ENCODE measurements around the gene PTPRM.

The PTPRM gene

DNA sequence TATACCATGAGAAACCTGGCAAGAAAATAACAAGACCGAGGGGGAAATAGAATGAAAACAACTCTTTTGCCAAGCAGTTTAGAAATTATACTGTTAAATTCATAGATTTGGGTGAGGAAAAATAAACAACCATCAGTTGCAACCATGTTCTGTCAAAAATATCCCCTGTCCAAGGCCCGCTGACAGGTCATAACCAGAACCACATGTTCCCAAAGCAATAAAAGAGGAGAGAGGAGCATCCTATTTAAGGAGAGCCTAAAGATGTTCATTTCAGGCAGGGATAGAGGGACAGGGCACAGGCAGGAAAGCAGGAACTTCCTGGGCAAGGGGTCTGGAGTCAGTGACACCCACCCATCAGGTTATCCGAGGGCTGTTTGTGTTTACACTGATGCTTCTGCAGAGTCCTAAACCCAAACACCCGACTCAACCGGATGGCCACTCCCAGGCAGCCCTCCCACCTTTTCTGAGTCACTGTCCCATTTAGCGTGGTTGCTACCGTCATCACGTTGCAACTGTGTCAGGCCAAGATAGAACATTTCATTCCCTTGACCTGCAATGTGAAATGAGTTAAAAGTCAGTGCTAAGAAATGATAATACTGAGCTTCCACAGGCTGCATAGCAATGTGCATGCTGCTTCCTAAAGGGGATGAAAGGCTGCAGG, 573.9 kb downstream of the PTPRM start:
- DNase-seq, result no peak

DNA sequence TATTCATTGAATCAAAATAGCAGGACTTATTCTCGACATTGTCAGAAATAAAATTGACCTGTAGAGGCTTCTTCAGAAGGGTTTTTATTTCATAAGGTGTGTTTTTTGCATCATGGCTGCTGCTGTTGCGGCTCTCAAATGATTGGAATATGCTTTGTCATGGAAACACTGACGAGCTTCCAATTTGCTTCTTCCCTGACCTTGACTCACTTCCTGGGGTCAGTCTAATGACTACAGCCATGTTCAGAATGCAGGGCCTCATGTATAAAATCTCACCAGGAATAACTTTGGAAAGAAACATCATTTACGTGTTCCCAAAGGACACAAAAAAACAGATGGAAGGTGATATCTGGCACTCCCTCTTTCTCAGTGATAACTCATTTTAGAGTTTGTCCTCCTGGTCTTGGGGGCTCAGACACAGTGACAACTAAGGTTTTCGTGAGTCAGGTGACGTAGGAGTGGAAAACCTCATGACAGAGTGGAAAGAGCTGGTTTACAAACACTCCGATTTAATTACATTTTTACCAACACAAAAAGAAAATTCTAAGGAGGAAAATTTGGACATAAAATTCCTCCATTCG, 575.1 kb downstream of the PTPRM start:
- DNase-seq, result no peak

DNA sequence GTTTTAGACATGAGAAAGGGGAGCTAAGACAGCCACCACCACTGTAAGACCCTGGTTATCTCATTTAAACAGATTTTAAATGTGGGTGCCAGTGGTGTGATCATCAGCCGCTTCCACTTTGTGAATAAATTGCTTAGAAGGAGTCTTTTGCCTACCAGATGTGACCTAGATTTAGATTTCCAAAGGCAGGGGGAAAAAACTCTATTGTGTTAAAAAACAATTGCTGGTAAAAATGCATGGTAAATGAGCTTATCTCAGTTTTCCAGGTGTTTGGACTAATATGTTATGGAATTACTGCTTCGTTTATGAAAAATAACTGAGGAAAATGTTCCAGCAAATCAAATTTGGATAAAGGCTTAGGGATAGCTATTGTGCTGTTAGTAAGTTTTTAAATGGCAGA, 575.8 kb downstream of the PTPRM start:
- DNase-seq, result no peak

DNA sequence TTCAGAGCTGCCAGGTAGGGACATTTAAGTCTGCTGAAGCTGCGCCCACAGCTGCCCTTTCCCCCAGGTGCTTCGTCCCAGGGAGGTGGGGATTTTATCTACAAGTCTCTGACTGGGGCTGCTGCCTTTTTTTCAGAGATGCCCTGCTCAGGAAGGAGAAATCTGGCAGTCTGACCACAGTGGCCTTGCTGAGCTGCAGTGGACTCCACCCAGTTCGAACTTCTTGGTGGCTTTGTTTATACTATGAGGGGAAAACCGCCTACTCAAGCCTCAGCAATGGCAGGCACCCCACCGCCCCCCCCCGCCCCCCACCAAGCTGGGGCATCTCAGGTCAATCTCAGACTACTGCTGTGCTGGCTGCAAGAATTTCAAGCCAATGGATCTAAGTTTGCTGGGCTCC, 584.1 kb downstream of the PTPRM start:
- no peak for DNase-seq

DNA sequence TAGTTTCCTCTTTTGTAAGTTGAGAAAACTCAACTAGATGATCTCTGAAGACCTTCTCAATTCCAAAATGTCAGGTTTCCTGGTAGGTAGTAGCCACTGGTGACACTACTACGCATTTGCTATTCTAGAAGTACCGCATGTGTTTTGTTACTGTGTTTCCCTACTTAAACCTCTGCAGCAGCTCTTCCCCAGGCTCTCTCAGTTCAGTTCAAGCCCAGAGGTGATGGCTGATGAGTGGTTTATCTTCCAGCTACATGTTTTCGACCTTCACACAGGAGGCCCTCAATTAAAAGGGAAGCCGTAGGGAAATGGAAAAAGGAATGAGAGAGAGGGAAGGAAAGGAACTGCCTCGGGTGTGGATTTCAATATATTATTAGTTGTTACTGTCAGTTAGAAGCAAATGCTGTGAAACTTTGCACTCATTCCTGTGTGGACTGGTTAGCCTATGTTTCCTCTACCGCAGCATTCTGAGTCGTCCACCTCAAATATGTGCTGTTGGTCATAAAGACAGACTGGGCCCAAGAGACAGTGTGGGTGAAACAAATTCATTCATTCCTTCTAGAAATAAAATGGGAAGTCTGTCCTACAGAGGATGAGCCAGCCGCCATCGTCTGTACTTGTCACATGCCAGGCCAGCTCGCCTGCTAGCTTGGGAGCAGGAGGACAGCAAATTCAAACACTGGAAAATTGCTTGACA, 586.9 kb downstream of the PTPRM start:
- no peak for DNase-seq

DNA sequence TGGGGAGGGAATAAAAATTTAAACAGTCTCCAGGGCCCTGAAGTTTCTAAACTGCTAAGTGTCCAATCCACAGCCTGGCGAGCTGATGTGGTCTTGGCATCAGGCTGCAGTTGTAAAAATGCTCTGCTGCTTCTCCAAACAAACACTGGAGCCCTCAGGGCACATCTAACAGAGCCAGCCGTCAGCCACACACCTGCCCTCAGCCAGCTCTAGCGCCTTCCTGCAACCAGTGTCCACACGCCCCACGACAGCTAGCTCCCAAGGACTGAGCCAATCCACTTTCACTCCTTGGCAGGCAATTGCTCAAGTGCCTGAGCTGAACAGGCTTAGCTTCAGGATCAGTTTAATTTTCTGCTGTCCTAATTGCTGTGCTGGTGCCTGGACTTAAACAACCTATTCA, 595.7 kb downstream of the PTPRM start:
- DNase-seq, result peak; percentile 36

DNA sequence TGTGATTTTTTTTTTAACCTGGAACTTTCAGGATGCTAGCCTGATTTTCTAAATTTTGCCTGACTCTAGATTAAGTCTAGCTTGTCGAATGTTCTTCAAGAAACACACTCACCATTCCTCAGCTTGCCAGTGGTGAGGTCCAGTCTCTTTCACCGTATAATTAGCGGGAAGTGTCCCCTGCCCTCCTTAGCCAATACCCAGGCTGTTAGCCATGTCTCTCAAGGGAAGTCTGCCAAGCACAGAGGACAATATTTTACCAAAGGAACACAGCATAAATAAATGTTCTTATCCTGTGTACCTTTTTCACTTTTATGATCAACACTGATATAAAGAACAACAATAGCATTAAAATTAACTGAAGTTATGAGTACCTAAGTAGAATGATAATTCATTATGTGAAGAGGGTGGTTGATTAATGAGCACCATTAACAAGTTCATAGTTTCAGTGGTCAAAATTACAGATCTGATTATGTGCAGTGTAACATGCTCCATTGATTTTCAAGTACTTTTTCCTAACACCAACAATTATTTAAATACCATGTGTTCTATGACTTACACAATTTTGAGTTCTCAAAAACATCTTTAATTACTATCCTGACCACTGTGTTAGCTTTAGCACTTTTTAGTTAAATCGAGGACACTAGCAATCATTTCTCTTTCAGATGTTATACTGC, 596.3 kb downstream of the PTPRM start:
- no peak for DNase-seq

DNA sequence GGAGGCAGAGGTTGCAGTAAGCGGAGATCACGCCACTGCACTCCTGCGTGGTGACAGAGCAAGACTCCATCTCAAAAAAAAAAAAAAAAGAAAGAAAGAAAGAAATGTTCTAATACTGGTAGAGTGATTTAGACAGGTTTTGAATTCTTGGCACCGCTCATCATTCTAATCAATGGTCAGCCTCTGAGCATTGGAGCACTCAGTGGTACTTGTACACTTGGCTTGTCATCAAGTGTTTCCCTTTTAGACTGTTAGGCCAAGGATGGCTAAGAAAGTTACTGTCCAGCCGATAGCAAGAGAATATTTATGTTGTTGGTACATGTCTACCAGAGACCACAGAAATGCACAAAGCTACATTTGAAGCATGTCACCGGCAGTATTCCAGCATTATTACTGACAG, 598.0 kb downstream of the PTPRM start:
- no peak for DNase-seq

DNA sequence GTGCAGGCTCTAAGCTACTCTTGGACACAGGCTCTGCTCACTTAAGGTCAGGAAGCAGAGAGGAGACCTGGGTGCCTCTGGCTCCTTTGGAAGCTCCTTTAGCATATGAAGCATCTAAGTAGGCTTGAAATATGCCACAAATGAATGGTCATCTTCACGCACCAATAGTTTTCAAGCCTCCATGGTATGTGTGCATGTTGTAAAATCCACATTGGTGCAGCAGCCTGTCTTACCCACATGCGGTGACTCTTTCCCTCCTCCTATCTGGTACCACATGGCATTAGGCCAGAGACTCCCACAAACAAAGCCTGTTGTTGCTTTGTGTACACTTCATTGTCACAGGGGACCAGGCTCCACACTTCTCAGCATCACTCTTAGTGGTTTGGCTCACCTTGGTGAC, 599.9 kb downstream of the PTPRM start:
- DNase-seq, result no peak

DNA sequence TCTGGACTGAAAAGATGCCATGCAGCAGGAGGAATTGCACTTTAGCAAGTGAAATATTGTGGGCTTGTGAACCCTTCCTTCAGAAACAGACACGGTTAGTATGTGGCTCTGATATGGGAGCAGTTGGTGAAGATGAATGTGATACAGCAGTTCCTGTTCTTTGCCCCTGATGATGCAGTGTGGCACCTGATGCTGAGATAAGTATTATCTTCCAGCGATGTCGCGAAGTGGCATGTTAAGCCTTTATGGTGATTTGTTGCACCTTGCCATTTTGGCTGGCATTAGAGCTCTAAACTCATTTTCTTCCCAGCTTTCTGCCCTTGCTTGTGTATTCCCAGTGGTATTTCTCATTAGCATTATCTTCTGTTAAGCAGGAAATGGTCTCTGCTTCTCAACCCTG, 600.6 kb downstream of the PTPRM start:
- DNase-seq, result no peak

DNA sequence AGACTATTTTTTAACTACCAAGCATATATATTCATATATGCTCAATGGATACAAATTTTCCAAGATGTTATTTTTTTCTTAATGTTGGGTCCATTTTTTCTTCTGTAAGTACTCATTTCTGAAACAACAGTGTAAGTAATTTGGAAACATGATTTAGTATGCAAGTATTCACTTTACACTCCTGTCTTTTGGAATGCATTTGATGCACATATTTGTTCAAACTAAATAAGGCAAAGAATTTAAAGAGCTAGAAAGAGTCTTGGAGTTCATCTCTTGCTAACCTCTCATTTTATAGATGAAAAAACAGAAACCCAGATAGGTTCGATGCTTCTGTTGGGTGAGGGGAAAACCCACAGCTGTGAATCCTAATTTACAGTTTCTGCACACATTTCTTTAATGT, 602.6 kb downstream of the PTPRM start:
- DNase-seq, result no peak

DNA sequence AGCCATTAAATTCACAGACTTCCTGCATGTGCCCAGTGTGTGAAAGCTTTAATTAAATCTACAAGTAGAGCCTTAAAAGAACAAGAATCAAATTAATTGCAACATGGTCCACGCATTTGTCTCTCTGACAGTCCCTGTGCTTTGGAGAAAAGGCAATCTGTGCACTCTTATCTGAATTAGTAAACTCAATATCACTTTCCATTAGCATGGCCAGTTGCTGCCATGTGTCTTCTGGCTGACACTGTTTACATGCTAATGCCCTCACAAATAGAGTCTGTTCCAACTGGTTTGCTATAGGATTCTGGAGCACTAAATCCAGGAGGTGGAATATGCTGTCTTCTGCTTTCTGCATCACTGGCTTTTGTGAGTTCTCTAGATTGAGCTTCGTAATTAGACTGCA, 607.7 kb downstream of the PTPRM start:
- DNase-seq, result no peak

DNA sequence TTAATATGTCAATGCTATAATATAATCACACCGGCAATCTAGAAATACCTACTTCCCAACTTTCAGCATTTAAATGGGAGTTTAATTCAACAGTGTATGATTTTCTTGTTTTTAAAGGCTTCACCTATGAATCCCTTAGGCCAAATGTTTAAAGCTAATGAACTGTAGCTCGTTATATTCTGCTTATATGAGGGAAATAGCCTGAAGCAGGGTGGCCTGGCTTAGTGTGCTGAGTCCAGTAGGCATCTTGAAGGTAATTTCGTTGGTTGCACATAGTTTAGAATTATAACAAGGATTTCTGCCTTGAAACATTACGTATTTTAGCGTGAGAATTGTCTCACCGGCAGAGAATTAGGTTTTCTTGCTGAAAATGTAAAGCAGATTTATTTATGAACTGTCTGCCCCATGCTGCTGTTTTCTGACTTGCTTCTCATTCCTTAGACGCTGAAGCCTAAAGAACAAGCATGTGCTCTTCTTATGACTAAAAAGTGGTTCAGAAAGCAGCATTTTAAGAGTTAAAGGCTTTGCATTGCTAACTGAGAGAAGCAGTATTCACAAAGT, 608.5 kb downstream of the PTPRM start:
- DNase-seq, result no peak

DNA sequence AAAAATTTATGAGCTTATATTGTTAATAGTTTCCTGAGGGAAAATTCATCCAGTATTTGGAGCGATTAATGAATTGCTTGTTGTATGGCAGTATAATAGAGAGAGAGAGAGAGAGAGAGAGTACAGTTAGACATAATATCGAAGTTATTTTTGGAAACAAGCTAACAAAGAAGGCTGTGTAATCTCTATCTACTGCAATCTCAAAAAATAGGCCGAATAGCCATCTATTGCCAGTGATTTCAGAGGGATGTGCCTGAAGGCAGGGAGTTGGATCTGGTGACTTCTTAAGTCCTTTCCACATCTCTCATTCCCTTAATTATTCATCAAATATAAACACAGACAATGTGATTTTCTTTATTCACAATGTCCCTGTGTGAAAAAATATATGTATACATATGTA, 609.0 kb downstream of the PTPRM start:
- DNase-seq, result no peak

DNA sequence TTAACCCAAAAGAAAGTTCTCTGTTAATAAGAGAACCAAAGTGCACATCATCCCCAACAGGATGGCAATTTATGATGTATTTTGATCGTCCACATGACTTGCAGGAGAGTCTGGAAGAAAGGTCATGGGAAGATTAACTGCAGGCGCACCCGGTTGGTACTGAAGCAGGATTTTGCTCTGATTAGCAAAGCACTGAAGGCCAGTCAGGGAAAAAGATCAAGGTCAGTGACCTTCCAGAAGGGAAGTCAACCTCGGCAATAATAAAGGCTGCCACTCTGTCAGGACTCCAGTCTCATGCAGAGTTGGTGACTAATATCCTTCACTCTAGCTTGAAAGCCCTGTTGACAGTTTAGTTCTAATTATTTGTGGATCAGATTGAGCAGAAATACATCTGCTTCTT, 609.4 kb downstream of the PTPRM start:
- no peak for DNase-seq

DNA sequence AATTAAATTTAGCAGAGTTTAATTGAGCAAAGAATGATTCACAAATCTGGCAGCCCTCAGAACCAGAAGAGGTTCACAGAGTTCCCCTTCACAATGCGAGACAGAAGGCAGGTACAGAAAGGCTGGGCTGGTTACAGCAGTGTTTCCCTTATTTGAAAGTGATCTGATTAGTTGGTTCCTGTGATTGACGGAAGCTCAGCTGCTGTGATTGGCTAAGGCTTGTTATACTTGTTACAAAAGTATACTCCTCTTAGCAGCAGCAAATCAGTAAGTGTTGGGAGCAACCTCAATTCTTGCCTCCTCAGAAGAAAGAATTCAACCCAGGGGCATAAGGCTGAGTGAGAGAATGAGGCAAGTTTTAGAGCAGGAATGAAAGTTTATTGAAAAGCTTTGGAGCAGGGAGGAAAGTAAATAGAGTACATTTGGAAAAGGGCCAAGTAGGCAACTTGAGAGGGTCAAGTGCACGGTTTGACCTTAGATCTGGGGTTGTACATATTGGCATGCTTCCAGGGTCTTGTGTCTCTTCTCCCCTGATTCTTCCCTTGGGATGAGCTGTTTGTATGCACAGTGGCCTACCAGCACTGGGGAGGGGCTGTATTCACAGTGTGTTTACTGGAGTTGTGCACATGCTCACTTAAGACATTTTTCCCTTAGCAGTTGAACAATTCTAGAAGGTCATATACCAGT, 610.4 kb downstream of the PTPRM start:
- DNase-seq, result no peak

DNA sequence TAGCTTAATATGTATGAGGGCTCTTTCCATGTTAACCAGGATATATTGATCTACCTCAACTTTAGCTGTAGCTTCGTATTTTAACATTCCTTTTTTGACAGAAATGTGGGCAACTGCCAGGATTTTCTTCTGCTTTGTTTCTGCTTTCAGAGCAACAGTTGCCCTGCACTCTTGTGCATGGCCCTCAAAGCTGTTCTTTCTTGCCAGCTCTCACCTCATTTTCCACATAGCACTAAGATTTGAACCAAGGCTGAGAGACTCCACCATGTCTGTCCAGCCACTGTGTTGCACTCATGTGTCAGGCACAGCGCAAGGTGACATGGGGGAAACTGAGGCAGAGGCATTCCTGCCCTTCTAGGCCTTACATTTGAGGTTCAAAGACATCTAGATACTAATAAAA, 619.3 kb downstream of the PTPRM start:
- DNase-seq, result no peak

DNA sequence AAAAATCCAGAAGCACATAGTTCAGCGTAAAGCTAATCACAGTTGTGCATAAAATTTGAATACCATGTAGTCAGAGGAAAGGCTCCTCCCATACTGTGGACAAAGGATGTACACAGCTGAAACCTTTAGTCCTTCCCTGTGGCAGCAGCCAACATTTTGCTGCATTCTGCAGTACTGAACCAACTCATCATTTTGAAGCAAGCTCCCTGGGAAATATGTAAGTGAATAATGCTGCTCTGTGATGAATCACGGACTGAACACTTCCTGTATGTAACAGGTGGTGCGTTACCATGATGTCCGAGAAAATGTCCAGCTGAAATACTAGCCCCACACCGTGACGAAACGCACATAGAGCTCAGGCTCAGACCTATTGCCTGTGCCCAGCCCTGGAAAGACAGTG, 621.1 kb downstream of the PTPRM start:
- no peak for DNase-seq

DNA sequence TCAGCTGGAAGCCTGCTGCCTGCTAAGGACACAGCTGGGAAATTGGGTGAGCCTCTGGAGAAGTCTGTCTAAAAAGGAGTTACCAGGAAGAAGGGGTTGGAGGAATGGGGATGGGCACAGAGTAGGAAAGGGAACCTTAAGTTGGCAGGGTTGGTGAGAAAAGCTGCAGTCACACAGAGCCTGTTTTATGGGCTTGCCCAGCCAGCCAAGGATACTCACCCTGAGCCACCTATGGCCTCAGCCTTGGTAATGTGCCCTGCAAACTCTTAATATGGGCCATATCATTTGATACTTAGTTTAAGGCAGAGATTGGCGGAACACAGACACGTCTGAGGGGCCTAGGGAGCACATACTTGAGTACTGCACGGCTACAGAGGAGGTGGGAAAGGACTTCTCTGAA, 623.9 kb downstream of the PTPRM start:
- DNase-seq, result no peak

DNA sequence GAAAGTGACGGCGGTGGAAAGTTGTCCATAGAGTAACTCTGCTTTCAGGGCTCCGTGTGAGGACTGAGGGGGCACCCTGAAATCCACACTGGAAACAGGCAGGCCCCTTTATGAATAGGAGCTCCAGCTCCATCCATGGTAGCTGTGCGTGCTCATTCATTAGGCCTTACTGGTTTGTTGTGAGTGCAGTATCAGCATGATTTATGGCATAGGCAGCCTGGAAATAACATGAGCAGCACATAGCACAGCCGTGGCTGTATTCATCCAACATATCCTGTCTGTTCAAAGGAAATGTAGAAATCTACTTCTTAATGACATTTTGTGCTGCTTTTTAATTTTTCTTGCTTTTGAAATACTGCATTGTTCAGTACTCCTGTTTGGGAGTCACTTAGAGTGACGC, 627.3 kb downstream of the PTPRM start:
- no peak for DNase-seq

DNA sequence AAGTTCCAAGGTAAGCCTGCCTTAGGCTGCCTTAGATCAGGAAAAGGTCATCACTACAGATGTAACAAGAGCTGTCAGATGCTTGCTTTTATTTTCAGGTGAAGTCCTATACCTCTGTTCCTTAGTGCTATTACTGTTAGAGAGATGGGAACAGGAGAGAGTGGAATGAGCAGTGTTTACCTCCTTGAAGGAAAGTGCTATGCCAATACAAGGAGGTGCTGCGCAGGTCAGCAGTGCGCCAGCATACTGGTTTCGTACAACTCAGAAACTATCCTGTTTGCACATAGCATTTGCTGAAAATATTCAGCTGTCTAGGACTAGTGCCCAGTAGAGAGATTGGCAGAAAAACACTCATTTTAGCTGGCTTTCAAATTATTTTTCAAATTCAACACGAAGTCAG, 629.1 kb downstream of the PTPRM start:
- no peak for DNase-seq

DNA sequence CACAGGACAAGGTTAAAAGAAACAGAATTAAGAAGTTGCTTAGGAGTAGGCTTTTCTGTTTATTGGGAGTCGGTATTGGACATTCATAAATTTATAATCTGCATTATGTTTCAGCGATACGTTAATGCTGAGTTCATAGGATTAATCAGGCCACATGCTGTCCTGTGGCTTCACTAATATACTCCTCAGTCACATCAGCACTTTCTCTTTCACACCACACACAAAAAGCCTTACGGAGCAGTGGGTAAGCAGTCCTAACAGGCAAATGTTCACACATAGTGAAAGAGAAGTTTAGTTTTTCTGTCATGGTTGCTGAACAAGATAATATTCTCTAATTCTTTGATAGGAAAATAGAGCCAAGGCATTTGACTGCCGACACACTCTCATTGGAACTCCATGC, 630.4 kb downstream of the PTPRM start:
- no peak for DNase-seq

DNA sequence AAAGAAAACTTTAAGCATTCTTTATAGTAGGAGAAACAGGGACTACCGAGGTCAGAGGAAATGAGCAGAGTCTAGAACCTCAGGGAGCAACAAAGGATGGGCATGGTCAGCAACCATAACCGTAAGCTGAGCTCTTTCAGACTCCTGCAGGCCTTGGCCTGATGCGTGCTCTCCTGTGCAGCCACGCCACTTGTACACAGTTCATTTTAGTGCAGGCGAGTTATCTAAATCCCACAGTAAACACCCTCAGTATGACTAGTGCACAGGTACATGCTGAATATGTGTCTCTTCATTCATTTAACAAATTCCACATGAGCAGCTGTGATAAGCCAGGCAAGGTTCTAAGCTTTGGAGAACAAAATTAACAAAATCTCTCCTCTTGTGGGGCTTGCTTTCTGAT, 640.9 kb downstream of the PTPRM start:
- no peak for DNase-seq

Measured in SHP77 treated with DMSO at 0.1 percent for 48 hours (cell line).